ENCODE measurements around the gene RILPL1.
"Not testable (repeated sequence)": the region's sequence is repeated elsewhere in the genome, so short reads cannot be mapped to it uniquely, and the experiment has no call there.

RILPL1 gene

GRCh38 chr12:123554136-123554535 is 20.6 kb upstream of the RILPL1 start:
- H3K4me1 ChIP-seq (ENCODE audit: control insufficient read depth, low read depth, low read length); H3K79me2 ChIP-seq (ENCODE audit: control insufficient read depth, insufficient read depth, low read length): not testable (repeated sequence)
- no CpG with 5 or more reads among the region's 2 CpGs for WGBS (ENCODE audit: extremely low coverage, insufficient coverage, low lambda C conversion rate)

GRCh38 chr12:123550700-123551099 is 17.2 kb upstream of the RILPL1 start:
- no peak overlapping the region for H2BK5ac ChIP-seq (ENCODE audit: low read length)
- H3K4me1 ChIP-seq (ENCODE audit: control insufficient read depth, low read depth, low read length), result no peaks in the 10 kb centered on the region
- H3K27me3 ChIP-seq (ENCODE audit: insufficient read depth, low read length, poor library complexity), result no peaks in the 10 kb centered on the region
- no peak overlapping the region for H3K4ac ChIP-seq (ENCODE audit: low read depth, low read length)
- H2BK15ac ChIP-seq (replicated peaks; ENCODE audit: low read depth), result no peak overlapping the region
- no peak overlapping the region for H3K27ac ChIP-seq (ENCODE audit: low read depth, low read length)
- no peak overlapping the region for H3K9ac ChIP-seq (ENCODE audit: low read length)
- no peaks in the 10 kb centered on the region for H3K79me1 ChIP-seq (ENCODE audit: low read length)
- WGBS (ENCODE audit: extremely low coverage, insufficient coverage, low lambda C conversion rate), result no CpG with 5 or more reads among the region's 2 CpGs
- no peak overlapping the region for H2BK120ac ChIP-seq (ENCODE audit: low read depth, low read length)
- H4K5ac ChIP-seq (ENCODE audit: low read length), result no peak overlapping the region
- no peak overlapping the region for H3K56ac ChIP-seq (ENCODE audit: low read length)
- H3K4me2 ChIP-seq (ENCODE audit: low read length), result no peak overlapping the region
- no peak overlapping the region for H3K18ac ChIP-seq (ENCODE audit: low read length)
- H3K79me2 ChIP-seq (ENCODE audit: control insufficient read depth, insufficient read depth, low read length), result no peaks in the 10 kb centered on the region
- DNase-seq, result no peak
- no peak overlapping the region for H3K23ac ChIP-seq (ENCODE audit: low read length)
- H3K4me3 ChIP-seq (ENCODE audit: low read length), result no peak overlapping the region
- no peaks in the 10 kb centered on the region for H3K36me3 ChIP-seq (ENCODE audit: control insufficient read depth, insufficient read depth, low read length)
- no peak overlapping the region for H4K8ac ChIP-seq (ENCODE audit: low read depth, low read length)
- no peak overlapping the region for H2AK5ac ChIP-seq (ENCODE audit: low read length)

More at GRCh38 chr12:123554136-123554535, 20.6 kb upstream of the RILPL1 start:
- H3K23ac ChIP-seq (ENCODE audit: low read length); H4K8ac ChIP-seq (ENCODE audit: low read depth, low read length); H2BK5ac ChIP-seq (ENCODE audit: low read length); H2BK120ac ChIP-seq (ENCODE audit: low read depth, low read length); H3K4ac ChIP-seq (ENCODE audit: low read depth, low read length); H3K27me3 ChIP-seq (ENCODE audit: insufficient read depth, low read length, poor library complexity); H3K36me3 ChIP-seq (ENCODE audit: control insufficient read depth, insufficient read depth, low read length); H3K4me3 ChIP-seq (ENCODE audit: low read length); H3K27ac ChIP-seq (ENCODE audit: low read depth, low read length); H2BK15ac ChIP-seq (replicated peaks; ENCODE audit: low read depth); H3K56ac ChIP-seq (ENCODE audit: low read length); H3K4me2 ChIP-seq (ENCODE audit: low read length); H4K5ac ChIP-seq (ENCODE audit: low read length); H3K18ac ChIP-seq (ENCODE audit: low read length); H3K9ac ChIP-seq (ENCODE audit: low read length); DNase-seq; H2AK5ac ChIP-seq (ENCODE audit: low read length); H3K79me1 ChIP-seq (ENCODE audit: low read length): not testable (repeated sequence)

GRCh38 chr12:123548107-123548506 is 14.6 kb upstream of the RILPL1 start:
- Histone ChIP-seq H3K23ac (ENCODE audit: low read length) (no peak overlapping the region), H4K8ac (ENCODE audit: low read depth, low read length) (no peak overlapping the region), H4K5ac (ENCODE audit: low read length) (no peak overlapping the region), H3K18ac (ENCODE audit: low read length) (no peak overlapping the region), H3K79me1 (ENCODE audit: low read length) (no peaks in the 10 kb centered on the region), H3K27me3 (ENCODE audit: insufficient read depth, low read length, poor library complexity) (no peaks in the 10 kb centered on the region), H3K4ac (ENCODE audit: low read depth, low read length) (no peak overlapping the region), H3K27ac (ENCODE audit: low read depth, low read length) (no peak overlapping the region), H2BK5ac (ENCODE audit: low read length) (no peak overlapping the region), H3K56ac (ENCODE audit: low read length) (no peak overlapping the region), H2AK5ac (ENCODE audit: low read length) (no peak overlapping the region), H3K4me2 (ENCODE audit: low read length) (no peak overlapping the region), H3K4me3 (ENCODE audit: low read length) (no peak overlapping the region), H3K4me1 (ENCODE audit: control insufficient read depth, low read depth, low read length) (no peaks in the 10 kb centered on the region), H2BK15ac (replicated peaks; ENCODE audit: low read depth) (no peak overlapping the region), H2BK120ac (ENCODE audit: low read depth, low read length) (no peak overlapping the region), H3K9ac (ENCODE audit: low read length) (no peak overlapping the region), H3K79me2 (ENCODE audit: control insufficient read depth, insufficient read depth, low read length) (no peaks in the 10 kb centered on the region), H3K36me3 (ENCODE audit: control insufficient read depth, insufficient read depth, low read length) (no peaks in the 10 kb centered on the region)
- no CpG with 5 or more reads among the region's 3 CpGs for WGBS (ENCODE audit: extremely low coverage, insufficient coverage, low lambda C conversion rate)
- no peak for DNase-seq

DNA sequence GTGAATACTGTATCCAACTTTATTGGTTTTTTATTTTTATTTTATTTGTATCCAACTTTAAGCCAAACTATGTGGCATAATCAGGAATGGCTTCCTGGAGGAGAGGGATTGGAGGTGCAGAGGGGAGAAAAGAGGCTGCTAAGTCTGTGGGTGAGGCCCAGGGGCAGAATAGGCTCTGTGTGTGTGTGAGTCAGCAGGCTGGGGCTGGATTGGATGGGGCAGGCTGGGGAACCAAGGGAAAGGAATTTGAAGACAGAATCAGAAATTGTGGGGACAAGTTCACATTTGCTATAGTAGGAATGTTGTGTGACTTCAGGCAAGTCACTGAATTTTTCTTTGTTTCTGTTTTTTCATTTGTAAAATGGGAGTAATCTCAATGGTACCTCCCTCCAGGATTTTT is 12.8 kb upstream of the RILPL1 start:
- H3K56ac ChIP-seq (ENCODE audit: low read length), result no peak overlapping the region
- H2AK5ac ChIP-seq (ENCODE audit: low read length), result no peak overlapping the region
- no peaks in the 10 kb centered on the region for H3K36me3 ChIP-seq (ENCODE audit: control insufficient read depth, insufficient read depth, low read length)
- no peak overlapping the region for H3K4me2 ChIP-seq (ENCODE audit: low read length)
- no peak overlapping the region for H3K18ac ChIP-seq (ENCODE audit: low read length)
- H4K5ac ChIP-seq (ENCODE audit: low read length), result no peak overlapping the region
- peak; percentile 7 for DNase-seq
- no peaks in the 10 kb centered on the region for H3K79me2 ChIP-seq (ENCODE audit: control insufficient read depth, insufficient read depth, low read length)
- H3K4me1 ChIP-seq (ENCODE audit: control insufficient read depth, low read depth, low read length), result no peaks in the 10 kb centered on the region
- no peak overlapping the region for H4K8ac ChIP-seq (ENCODE audit: low read depth, low read length)
- H3K23ac ChIP-seq (ENCODE audit: low read length), result no peak overlapping the region
- H2BK120ac ChIP-seq (ENCODE audit: low read depth, low read length), result no peak overlapping the region
- no peak overlapping the region for H2BK15ac ChIP-seq (replicated peaks; ENCODE audit: low read depth)
- H3K4me3 ChIP-seq (ENCODE audit: low read length), result no peak overlapping the region
- H3K4ac ChIP-seq (ENCODE audit: low read depth, low read length), result no peak overlapping the region
- H2BK5ac ChIP-seq (ENCODE audit: low read length), result no peak overlapping the region
- no peak overlapping the region for H3K9ac ChIP-seq (ENCODE audit: low read length)
- H3K79me1 ChIP-seq (ENCODE audit: low read length), result no peaks in the 10 kb centered on the region
- no peak overlapping the region for H3K27ac ChIP-seq (ENCODE audit: low read depth, low read length)
- H3K27me3 ChIP-seq (ENCODE audit: insufficient read depth, low read length, poor library complexity), result no peaks in the 10 kb centered on the region

- Histone ChIP-seq H3K79me1 (ENCODE audit: low read length) (no peaks in the 10 kb centered on the region), H3K23ac (ENCODE audit: low read length) (no peak overlapping the region), H2BK5ac (ENCODE audit: low read length) (no peak overlapping the region), H2BK15ac (replicated peaks; ENCODE audit: low read depth) (no peak overlapping the region), H3K4me2 (ENCODE audit: low read length) (no peak overlapping the region), H2BK120ac (ENCODE audit: low read depth, low read length) (no peak overlapping the region), H3K4me3 (ENCODE audit: low read length) (no peak overlapping the region), H3K4me1 (ENCODE audit: control insufficient read depth, low read depth, low read length) (no peaks in the 10 kb centered on the region), H3K18ac (ENCODE audit: low read length) (no peak overlapping the region), H3K9ac (ENCODE audit: low read length) (no peak overlapping the region), H3K27ac (ENCODE audit: low read depth, low read length) (no peak overlapping the region), H4K8ac (ENCODE audit: low read depth, low read length) (no peak overlapping the region), H3K36me3 (ENCODE audit: control insufficient read depth, insufficient read depth, low read length) (no peaks in the 10 kb centered on the region), H2AK5ac (ENCODE audit: low read length) (no peak overlapping the region), H3K56ac (ENCODE audit: low read length) (no peak overlapping the region), H3K79me2 (ENCODE audit: control insufficient read depth, insufficient read depth, low read length) (no peaks in the 10 kb centered on the region), H3K4ac (ENCODE audit: low read depth, low read length) (no peak overlapping the region), H3K27me3 (ENCODE audit: insufficient read depth, low read length, poor library complexity) (no peaks in the 10 kb centered on the region), H4K5ac (ENCODE audit: low read length) (no peak overlapping the region)
- WGBS (ENCODE audit: extremely low coverage, insufficient coverage, low lambda C conversion rate), result no CpG with 5 or more reads among the region's 4 CpGs
- no peak for DNase-seq
Measured at GRCh38 chr12:123543541-123543940, 10.0 kb upstream of the RILPL1 start.

DNA sequence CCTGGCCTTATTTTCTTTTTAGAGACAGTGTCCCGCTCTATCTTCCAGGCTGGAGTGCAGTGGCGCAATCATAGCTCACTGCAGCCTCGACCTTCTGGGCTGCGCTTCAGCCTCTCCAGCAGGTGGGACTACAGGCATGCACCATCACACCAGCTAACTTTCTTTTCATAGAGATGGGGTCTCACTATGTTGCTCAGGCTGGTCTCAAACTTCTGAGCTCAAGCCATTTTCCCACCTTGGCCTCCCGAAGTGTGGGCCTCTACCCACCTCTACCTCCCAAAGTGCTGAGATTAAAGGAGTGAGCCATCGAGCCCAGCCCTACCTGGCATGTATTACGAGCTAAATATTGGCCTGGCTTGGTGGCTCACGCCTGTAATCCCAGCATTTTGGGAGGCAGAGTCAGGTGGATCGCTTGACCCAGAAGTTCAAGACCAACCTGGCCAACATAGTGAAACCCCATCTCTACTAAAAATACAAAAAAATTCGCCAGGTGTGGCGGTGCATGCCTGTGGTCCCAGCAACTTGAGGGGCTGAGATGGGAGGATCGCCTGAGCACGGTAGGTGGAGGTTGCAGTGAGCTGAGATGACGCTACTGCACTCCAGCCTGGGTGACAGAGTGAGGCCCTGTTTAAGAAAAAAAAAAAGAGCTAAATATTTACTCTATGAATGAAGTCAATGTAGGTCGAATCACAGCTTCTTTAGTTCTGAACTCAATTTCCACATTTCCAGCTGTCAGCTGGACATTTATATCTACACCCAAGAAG is 7.6 kb upstream of the RILPL1 start:
- Histone ChIP-seq H4K8ac (ENCODE audit: low read depth, low read length) (no peak overlapping the region), H2BK5ac (ENCODE audit: low read length) (no peak overlapping the region), H4K5ac (ENCODE audit: low read length) (no peak overlapping the region), H3K79me2 (ENCODE audit: control insufficient read depth, insufficient read depth, low read length) (no peaks in the 10 kb centered on the region), H3K23ac (ENCODE audit: low read length) (no peak overlapping the region), H3K79me1 (ENCODE audit: low read length) (no peaks in the 10 kb centered on the region), H2BK120ac (ENCODE audit: low read depth, low read length) (no peak overlapping the region), H3K4me2 (ENCODE audit: low read length) (no peak overlapping the region), H3K36me3 (ENCODE audit: control insufficient read depth, insufficient read depth, low read length) (no peaks in the 10 kb centered on the region), H3K9ac (ENCODE audit: low read length) (no peak overlapping the region), H2BK15ac (replicated peaks; ENCODE audit: low read depth) (no peak overlapping the region), H3K18ac (ENCODE audit: low read length) (no peak overlapping the region), H3K4me1 (ENCODE audit: control insufficient read depth, low read depth, low read length) (no peaks in the 10 kb centered on the region), H3K27ac (ENCODE audit: low read depth, low read length) (no peak overlapping the region), H3K4ac (ENCODE audit: low read depth, low read length) (no peak overlapping the region), H3K27me3 (ENCODE audit: insufficient read depth, low read length, poor library complexity) (no peaks in the 10 kb centered on the region), H3K56ac (ENCODE audit: low read length) (no peak overlapping the region), H3K4me3 (ENCODE audit: low read length) (no peak overlapping the region), H2AK5ac (ENCODE audit: low read length) (no peak overlapping the region)
- DNase-seq, result no peak
- WGBS (ENCODE audit: extremely low coverage, insufficient coverage, low lambda C conversion rate), result no CpG with 5 or more reads among the region's 15 CpGs

Data from mesendoderm (in vitro differentiated cells).